ENCODE measurements around the gene RUSC2.

DNA sequence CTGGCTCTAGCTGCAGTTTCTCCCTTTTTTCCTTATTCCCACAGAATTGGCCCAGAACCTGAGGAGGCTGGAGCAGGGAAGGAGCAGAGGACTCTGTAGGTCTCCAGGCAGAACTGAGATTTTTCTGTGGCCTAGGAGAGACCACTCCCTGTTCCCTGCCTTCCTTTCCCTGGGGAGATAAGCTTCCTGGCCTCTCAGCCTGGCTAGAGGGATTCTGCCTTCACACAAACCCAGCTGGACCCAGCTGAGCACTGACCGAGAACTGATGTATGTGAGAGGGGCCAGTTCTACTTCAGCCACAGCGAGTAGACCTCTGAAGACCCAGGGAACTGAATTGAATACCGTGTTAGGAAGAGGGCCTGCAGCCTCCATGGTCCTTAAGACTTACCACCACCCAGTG, 48.0 kb downstream of the RUSC2 start:
- TF ChIP-seq, protein P1, sequence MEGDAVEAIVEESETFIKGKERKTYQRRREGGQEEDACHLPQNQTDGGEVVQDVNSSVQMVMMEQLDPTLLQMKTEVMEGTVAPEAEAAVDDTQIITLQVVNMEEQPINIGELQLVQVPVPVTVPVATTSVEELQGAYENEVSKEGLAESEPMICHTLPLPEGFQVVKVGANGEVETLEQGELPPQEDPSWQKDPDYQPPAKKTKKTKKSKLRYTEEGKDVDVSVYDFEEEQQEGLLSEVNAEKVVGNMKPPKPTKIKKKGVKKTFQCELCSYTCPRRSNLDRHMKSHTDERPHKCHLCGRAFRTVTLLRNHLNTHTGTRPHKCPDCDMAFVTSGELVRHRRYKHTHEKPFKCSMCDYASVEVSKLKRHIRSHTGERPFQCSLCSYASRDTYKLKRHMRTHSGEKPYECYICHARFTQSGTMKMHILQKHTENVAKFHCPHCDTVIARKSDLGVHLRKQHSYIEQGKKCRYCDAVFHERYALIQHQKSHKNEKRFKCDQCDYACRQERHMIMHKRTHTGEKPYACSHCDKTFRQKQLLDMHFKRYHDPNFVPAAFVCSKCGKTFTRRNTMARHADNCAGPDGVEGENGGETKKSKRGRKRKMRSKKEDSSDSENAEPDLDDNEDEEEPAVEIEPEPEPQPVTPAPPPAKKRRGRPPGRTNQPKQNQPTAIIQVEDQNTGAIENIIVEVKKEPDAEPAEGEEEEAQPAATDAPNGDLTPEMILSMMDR (IDR thresholded peaks at IDR 0.05), result no peak
- TF ChIP-seq EP300 (IDR thresholded peaks at IDR 0.05) (no peak), POLR2AphosphoS5 (IDR thresholded peaks at IDR 0.05) (no peak), POLR2A (IDR thresholded peaks at IDR 0.05) (no peak)

All from upper lobe of left lung (tissue), 4 donors.